DOHH2 (cell line): Measurements from ENCODE around the gene CD59.

Experiments
- H3F3A ChIP-seq: fragments of 200-600 bp; sonication (generic), shearing (Covaris generic); 2 replicates; pipeline ENCODE4 v1.6.0; 2016; ENCODE audit warnings: antibody characterized with exemption, mild to moderate bottlenecking; ENCODE audit not compliant: control insufficient read depth, insufficient read depth
- H3K27ac ChIP-seq: fragments of 200-600 bp; sonication (generic); 2 replicates; pipeline ENCODE4 v1.5.1; 2014; ENCODE audit warnings: low read depth, mild to moderate bottlenecking, low read length, moderate library complexity
- H3K27me3 ChIP-seq: fragments of 200-600 bp; sonication (generic); 2 replicates; pipeline ENCODE4 v1.6.1; 2014; ENCODE audit warnings: mild to moderate bottlenecking, low read length, mixed read lengths; ENCODE audit not compliant: control insufficient read depth
- H3K36me3 ChIP-seq: fragments of 200-600 bp; sonication (generic); 2 replicates; pipeline ENCODE4 v1.6.1; 2014; ENCODE audit warnings: mild to moderate bottlenecking, low read length, moderate library complexity, mixed read lengths; ENCODE audit not compliant: control insufficient read depth
- H3K4me1 ChIP-seq: fragments of 200-600 bp; sonication (generic); 2 replicates; pipeline ENCODE4 v1.6.1; 2014; ENCODE audit warnings: mild to moderate bottlenecking, low read length, mixed read lengths; ENCODE audit not compliant: control insufficient read depth
- H3K4me2 ChIP-seq: fragments of 200-600 bp; sonication (generic); 2 replicates; pipeline ENCODE4 v1.6.0; 2014; ENCODE audit warnings: mild to moderate bottlenecking, low read length, moderate library complexity
- H3K4me3 ChIP-seq: fragments of 200-600 bp; sonication (generic); 2 replicates; pipeline ENCODE4 v1.5.1; 2014; ENCODE audit warnings: mild to moderate bottlenecking, low read length, mixed read lengths
- H3K79me2 ChIP-seq: fragments of 200-600 bp; sonication (generic); 2 replicates; pipeline ENCODE4 v1.6.1; 2014; ENCODE audit warnings: mild to moderate bottlenecking, low read length, mixed read lengths; ENCODE audit not compliant: control insufficient read depth
- H3K9me2 ChIP-seq: fragments of 200-600 bp; sonication (generic); replicated peaks from 2 replicates; pipeline ENCODE4 v1.6.1; 2014; ENCODE audit warnings: mild to moderate bottlenecking, low read length, mixed read lengths; ENCODE audit not compliant: control insufficient read depth
- H3K9me3 ChIP-seq: fragments of 200-600 bp; sonication (generic); 2 replicates; pipeline ENCODE4 v1.6.1; 2014; ENCODE audit warnings: antibody characterized with exemption, low read length, mixed read lengths; ENCODE audit not compliant: control insufficient read depth, insufficient read depth
- H4K20me1 ChIP-seq: fragments of 200-600 bp; sonication (generic); 2 replicates; pipeline ENCODE4 v1.6.0; 2014; ENCODE audit warnings: low read depth, mild to moderate bottlenecking, antibody characterized with exemption, low read length, moderate library complexity; ENCODE audit not compliant: control insufficient read depth, insufficient read depth
- CTCF ChIP-seq: fragments of 200-600 bp; sonication (generic); IDR thresholded peaks from one replicate; pipeline ENCODE4 v1.5.1; 2014; ENCODE audit warnings: antibody characterized with exemption, mild to moderate bottlenecking, low read depth, low read length; ENCODE audit not compliant: poor library complexity, severe bottlenecking
- EZH2phosphoT487 ChIP-seq: fragments of 200-600 bp; sonication (generic); IDR thresholded peaks from 2 replicates; pipeline ENCODE4 v1.6.1; 2017; ENCODE audit warnings: borderline replicate concordance, mild to moderate bottlenecking, antibody characterized with exemption, low read length, moderate library complexity, mixed read lengths

The CD59 gene

DNA sequence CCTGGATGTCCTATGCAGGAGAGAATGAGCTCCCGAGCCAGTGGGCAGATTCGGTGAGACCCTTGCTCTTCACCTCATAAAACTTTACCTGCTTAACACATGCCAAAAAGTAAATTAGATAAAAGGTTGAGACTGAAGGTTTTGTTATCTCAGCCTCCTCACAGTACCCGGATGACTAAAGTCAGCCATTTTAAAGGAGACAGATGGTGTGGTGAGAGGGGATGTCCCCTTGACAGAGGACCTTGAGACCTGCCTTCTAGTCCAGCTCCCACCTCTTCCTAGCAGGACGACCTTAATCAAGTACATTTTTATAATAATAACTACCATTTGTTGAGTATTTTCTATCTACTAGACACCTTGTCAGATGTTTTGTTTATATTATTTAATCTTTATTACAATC lies 75.3 kb downstream of the CD59 start:
- Histone ChIP-seq H3K27ac (no peak overlapping the region), H4K20me1 (no peaks in the 10 kb centered on the region), H3K36me3 (peaks cover 12% of the 10 kb centered on the region; the same call in 1 of the 2 replicates), H3K9me2 (no peaks in the 10 kb centered on the region), H3K9me3 (no peaks in the 10 kb centered on the region), H3K4me1 (no peaks in the 10 kb centered on the region), H3F3A (no peaks in the 10 kb centered on the region), H3K27me3 (no peaks in the 10 kb centered on the region), H3K4me3 (no peak overlapping the region), H3K79me2 (no peaks in the 10 kb centered on the region), H3K4me2 (no peak overlapping the region)
- TF ChIP-seq CTCF, result no peak
- no peak for TF ChIP-seq EZH2phosphoT487

DNA sequence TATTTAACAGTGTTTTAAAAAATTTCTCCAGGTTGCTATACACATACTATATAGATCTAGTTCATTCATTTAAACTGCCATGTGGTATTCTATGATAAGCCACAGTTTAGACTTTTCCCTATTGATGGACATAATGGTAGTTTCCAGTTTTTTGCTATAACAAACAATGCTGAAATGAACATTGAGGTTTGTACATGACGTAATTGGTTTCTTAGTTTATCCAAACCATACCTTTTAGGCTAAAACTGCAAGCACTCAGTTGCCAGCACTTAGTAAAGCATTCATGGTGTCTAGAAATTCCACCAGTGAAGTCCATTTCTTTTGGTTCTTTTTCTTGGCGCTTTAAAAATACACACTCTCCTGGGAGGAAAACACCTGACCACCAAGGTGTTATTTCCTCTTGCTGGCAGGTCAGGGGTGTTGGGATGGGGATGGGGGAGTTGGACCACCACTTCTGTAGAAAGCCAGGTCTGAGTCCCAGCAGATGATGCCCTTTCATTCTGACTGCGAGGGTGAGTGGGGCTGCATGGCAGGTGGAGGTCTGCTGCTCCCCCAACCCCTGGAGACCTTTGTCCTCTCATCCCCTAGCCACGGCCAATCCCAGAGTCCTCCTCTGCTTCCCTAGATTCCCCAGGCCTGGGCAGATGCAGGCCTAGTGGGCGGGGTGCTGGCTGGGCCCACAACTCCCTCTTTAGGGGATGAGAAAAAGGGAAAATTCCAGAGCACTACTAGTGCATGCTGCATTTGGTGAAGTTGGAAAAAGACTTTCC lies 76.7 kb downstream of the CD59 start:
- Histone ChIP-seq H3K27ac (no peak overlapping the region), H3K79me2 (no peaks in the 10 kb centered on the region), H3K4me1 (no peaks in the 10 kb centered on the region), H3K4me2 (no peak overlapping the region), H3F3A (no peaks in the 10 kb centered on the region), H3K9me3 (no peaks in the 10 kb centered on the region), H3K36me3 (peaks cover 20% of the 10 kb centered on the region), H3K4me3 (no peak overlapping the region), H4K20me1 (no peaks in the 10 kb centered on the region), H3K9me2 (no peaks in the 10 kb centered on the region), H3K27me3 (no peaks in the 10 kb centered on the region)
- no peak for TF ChIP-seq EZH2phosphoT487
- no peak for TF ChIP-seq CTCF

- no peaks in the 10 kb centered on the region for H3K79me2 ChIP-seq
- no peak for TF ChIP-seq CTCF
- no peak for TF ChIP-seq EZH2phosphoT487
- no peaks in the 10 kb centered on the region for H3K9me3 ChIP-seq
- H3K4me3 ChIP-seq, result no peak overlapping the region
- H3K9me2 ChIP-seq, result no peaks in the 10 kb centered on the region
- H4K20me1 ChIP-seq, result no peaks in the 10 kb centered on the region
- no peaks in the 10 kb centered on the region for H3K27me3 ChIP-seq
- no peaks in the 10 kb centered on the region for H3K4me1 ChIP-seq
- no peak overlapping the region for H3K27ac ChIP-seq
- peaks cover 18% of the 10 kb centered on the region for H3K36me3 ChIP-seq
- H3K4me2 ChIP-seq, result no peak overlapping the region
- H3F3A ChIP-seq, result no peaks in the 10 kb centered on the region
Observed at GRCh38 chr11:33658195-33658900, 77.9 kb downstream of the CD59 start.
